ENCODE measurements around the gene HYOU1.

GRCh38 chr11:119042927-119043326 lies 14.1 kb downstream of the HYOU1 start:
- no peak for TF ChIP-seq CTCF (conservative IDR thresholded peaks at IDR 0.05 in 1 of 2, IDR thresholded peaks at IDR 0.05 in 1 of 2; ENCODE audit: low read depth in 1 of 2, low read length in 2 of 2)
- no peak for TF ChIP-seq EZH2 (IDR thresholded peaks at IDR 0.05; ENCODE audit: low read length, missing control alignments)
